SKM-1 (cell line): ENCODE results near the gene CYP4F2.
"Not testable (repeated sequence)": the region's sequence is repeated elsewhere in the genome, so short reads cannot be mapped to it uniquely, and the experiment has no call there.

Experiments
- DNase-seq: peaks from one replicate; lab custom pipeline; 2025; ENCODE audit not compliant: unreplicated experiment; lab: John Stamatoyannopoulos, UW

CYP4F2 gene

GRCh38 chr19:15900032-15900431 lies 2.2 kb upstream of the CYP4F2 start:
- not testable (repeated sequence) for DNase-seq

- not testable (repeated sequence) for DNase-seq
Measured at GRCh38 chr19:15899561-15899960, 1.7 kb upstream of the CYP4F2 start.

GRCh38 chr19:15897026-15897737 lies 692 bp downstream of the CYP4F2 start:
- DNase-seq = no peak

- DNase-seq = no peak
Measured at GRCh38 chr19:15895876-15896430, 1.9 kb downstream of the CYP4F2 start.

- DNase-seq = no peak
Measured at GRCh38 chr19:15894359-15894758, 3.5 kb downstream of the CYP4F2 start.

GRCh38 chr19:15893477-15893876 lies 4.4 kb downstream of the CYP4F2 start:
- no peak for DNase-seq

- no peak for DNase-seq
Measured at GRCh38 chr19:15892012-15892411, 5.9 kb downstream of the CYP4F2 start.

GRCh38 chr19:15891434-15891833 lies 6.4 kb downstream of the CYP4F2 start:
- no peak for DNase-seq

- not testable (repeated sequence) for DNase-seq
Measured at GRCh38 chr19:15889339-15889738, 8.5 kb downstream of the CYP4F2 start.

GRCh38 chr19:15885919-15886318 lies 12.0 kb downstream of the CYP4F2 start:
- DNase-seq = no peak

- no peak for DNase-seq
Measured at GRCh38 chr19:15885167-15885566, 12.7 kb downstream of the CYP4F2 start.

GRCh38 chr19:15883329-15883728 lies 14.5 kb downstream of the CYP4F2 start:
- not testable (repeated sequence) for DNase-seq

GRCh38 chr19:15874821-15875474 lies 22.9 kb downstream of the CYP4F2 start:
- DNase-seq = no peak

- not testable (repeated sequence) for DNase-seq
Measured at GRCh38 chr19:15873771-15874170, 24.1 kb downstream of the CYP4F2 start.

GRCh38 chr19:15871570-15871969 lies 26.3 kb downstream of the CYP4F2 start:
- DNase-seq = no peak

GRCh38 chr19:15869873-15870272 lies 28.0 kb downstream of the CYP4F2 start:
- DNase-seq = no peak

GRCh38 chr19:15869109-15869555 lies 28.7 kb downstream of the CYP4F2 start:
- DNase-seq = peak; percentile 94

GRCh38 chr19:15866636-15867035 lies 31.2 kb downstream of the CYP4F2 start:
- no peak for DNase-seq

- no peak for DNase-seq
Measured at GRCh38 chr19:15864824-15865223, 33.0 kb downstream of the CYP4F2 start.

- no peak for DNase-seq
Measured at GRCh38 chr19:15863272-15863671, 34.6 kb downstream of the CYP4F2 start.

GRCh38 chr19:15862444-15862843 lies 35.4 kb downstream of the CYP4F2 start:
- DNase-seq = no peak

- no peak for DNase-seq
Measured at GRCh38 chr19:15860522-15860921, 37.4 kb downstream of the CYP4F2 start.
